GM21390 (cell line): ENCODE data around the gene COL6A5.
"Not testable (repeated sequence)": the region's sequence is repeated elsewhere in the genome, so short reads cannot be mapped to it uniquely, and the experiment has no call there.

ENCODE experiments used
- ATAC-seq: cut with Tn5 transposase; IDR thresholded peaks from one replicate; pipeline ENCODE4 v1.9.1; 2021; ENCODE audit not compliant: unreplicated experiment

The COL6A5 gene

GRCh38 chr3:130345487-130346079, at the start of gene COL6A5:
TSS of gene COL6A5 (plus strand) at chr3:130345672. CDS start at chr3:130373639, 27,967 bp downstream.
- ATAC-seq, result no peak

DNA sequence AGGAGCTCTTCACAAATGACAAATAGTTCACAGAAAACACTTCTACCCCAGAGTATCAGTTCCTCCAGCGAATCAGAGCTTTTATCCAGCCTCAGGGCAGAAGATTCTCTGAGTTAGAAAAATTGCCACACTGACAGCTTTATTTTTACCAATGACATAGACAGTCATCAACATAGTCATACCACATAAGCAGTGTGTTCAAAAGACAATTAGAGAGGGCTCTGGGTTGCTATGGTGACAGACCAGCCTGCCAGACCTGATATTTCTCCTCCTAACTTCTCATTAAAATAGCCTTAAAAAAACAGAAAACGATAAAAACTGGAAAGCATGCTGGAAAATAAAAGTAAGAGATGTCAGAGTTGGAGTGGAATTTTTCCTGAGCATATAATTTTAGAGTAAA, 45.9 kb upstream of the COL6A5 start:
- ATAC-seq, result no peak

DNA sequence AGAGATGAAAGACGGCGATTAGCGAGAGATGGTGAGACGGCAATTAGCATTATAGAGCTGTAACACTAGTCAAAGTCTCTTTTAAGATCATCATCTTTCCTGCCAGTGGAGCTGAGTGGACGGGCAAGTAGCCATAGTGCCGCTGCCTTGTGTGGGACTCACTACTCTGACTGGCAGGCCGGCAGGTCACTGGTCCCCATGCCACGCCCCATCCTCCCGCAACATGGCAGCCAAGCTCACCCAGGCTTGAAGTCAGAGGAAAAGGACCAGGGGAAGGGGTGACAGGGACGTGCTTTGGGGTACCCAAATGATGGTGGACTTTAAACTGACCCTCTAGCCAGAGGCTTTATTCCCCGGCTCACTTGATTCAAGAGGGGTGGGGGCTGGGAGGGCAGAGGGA, 44.6 kb upstream of the COL6A5 start:
- ATAC-seq, result no peak

DNA sequence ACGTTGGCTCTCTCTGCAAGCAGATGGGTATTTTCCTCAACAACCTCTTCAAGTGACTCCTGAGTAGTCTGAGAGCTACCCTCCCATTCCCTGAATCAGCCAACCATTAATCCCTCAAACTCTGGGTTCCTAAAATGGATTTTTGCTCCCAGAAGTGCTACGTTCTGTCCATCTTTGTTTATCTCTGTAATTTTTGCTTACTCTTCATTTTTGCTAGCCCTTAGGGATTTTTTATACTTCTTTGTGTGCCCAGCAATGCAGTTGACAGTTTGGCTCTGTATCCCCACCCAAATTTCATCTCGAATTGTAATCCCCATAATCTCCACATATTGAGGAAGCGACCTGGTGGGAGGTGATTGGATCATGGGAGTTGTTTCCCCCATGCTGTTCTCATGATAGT, 35.4 kb upstream of the COL6A5 start:
- ATAC-seq, result no peak

GRCh38 chr3:130312374-130312773, 33.1 kb upstream of the COL6A5 start:
- ATAC-seq, result no peak

GRCh38 chr3:130316169-130316568, 29.3 kb upstream of the COL6A5 start:
- ATAC-seq, result no peak

DNA sequence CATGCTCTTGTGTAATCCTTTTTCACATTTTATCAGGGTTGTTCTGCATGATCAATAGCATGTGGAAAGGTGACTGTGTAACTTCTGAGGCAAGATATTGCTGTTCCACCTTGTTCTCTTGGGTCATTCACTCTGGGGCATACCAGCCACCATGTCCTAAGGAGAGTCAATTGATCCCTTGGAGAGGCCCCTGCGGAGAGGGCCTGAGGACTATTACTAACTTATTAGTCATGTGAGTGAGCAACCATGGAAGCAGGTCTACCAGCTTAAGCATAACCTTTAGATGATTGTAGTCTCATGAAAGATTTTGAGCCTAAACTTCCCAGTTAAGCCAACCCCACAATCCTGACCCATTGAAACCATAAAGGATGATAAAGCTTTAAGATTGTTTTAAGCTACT, 22.0 kb upstream of the COL6A5 start:
- ATAC-seq, result no peak

GRCh38 chr3:130340766-130341165, 4.7 kb upstream of the COL6A5 start:
- no peak for ATAC-seq

- no peak for ATAC-seq
These were observed 4.1 kb upstream of the COL6A5 start for GRCh38 chr3:130341388-130341787.

- no peak for ATAC-seq
These were observed 3.6 kb upstream of the COL6A5 start for GRCh38 chr3:130341882-130342281.

- ATAC-seq, result no peak
These were observed 2.4 kb upstream of the COL6A5 start for GRCh38 chr3:130342821-130343661.

- not testable (repeated sequence) for ATAC-seq
These were observed 2.8 kb downstream of the COL6A5 start for GRCh38 chr3:130348258-130348657.

- ATAC-seq, result no peak
These were observed 9.0 kb downstream of the COL6A5 start for GRCh38 chr3:130354430-130354829.

- no peak for ATAC-seq
These were observed 28.6 kb downstream of the COL6A5 start for GRCh38 chr3:130374033-130374432.

- no peak for ATAC-seq
These were observed 29.4 kb downstream of the COL6A5 start for GRCh38 chr3:130374908-130375307.

DNA sequence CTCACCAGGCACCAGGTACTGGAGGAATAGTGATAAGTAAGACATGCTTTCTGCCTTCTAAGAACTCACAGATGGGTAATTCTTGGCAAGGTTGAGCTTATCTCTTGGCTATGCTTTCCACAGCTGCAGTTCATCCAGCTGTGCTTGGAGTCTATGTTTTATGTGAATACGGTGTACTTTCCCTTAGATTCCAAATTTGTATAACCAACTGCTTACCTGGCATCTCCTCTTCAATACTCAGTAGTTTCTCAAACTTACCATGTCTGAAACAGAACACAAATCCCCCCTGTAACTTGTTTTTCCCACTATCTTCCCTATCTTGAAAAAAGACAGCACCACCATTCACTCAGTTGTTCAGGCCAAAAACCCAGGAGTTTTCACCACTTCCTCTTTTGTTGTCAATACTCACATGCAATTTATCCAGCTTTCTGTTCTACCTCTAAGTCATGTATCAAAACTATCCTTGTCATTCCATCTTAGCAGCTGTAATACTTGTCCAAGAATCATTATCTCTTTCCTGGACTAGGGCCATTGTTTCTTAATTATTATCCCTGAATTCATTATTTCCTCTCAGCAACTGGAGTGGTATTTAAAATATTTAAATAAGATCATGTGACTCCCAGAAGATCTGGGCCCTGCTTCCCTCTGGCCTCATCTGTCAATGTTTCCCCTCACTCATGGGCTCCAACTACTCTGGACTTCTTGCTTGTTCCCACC, 32.6 kb downstream of the COL6A5 start:
- ATAC-seq, result no peak

DNA sequence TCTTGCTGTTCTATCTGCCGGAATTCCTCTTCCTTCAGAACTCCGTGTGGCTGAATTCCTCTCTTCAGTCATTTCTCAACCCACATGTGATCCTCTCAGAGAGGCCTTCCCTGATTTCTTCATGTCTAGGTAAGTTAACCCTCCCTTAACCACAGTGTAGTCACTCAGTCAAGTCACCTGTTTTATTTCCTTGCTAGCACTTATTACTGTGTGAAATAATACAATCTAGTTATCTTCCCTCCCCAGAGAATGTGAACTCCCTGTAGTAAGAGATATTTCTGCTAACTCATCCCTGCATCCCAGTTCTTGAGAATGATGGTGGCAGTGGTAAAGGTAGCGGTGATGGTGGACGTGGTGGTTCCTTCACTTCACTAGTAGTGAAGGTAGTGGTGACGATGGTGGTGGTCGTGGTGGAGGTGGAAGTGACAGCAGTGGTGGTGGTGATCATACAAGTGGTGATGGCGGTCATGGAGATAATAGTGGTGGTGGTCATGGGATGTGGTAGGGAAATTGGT, 33.3 kb downstream of the COL6A5 start:
- no peak for ATAC-seq

- ATAC-seq, result no peak
These were observed 33.8 kb downstream of the COL6A5 start for GRCh38 chr3:130379274-130379673.

GRCh38 chr3:130380398-130380797, 34.9 kb downstream of the COL6A5 start:
- ATAC-seq, result no peak

DNA sequence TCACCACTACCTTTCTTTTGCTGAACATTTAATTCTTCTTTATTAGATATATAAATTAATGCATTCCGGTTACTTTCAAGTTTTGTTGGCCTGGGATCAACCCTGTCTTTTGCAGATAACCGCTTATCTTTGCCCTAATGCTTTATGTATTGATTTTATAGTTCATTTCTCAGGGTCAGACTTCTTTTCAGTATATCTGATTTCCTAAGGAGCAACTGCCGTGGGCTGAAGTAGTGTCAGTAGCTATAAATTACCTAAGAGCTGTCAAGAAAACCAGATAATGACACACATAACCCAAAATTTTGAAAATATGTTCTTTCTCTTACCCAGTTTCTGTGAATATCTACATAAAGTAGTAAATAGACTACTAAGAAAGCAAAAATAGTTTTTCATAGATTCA, 38.0 kb downstream of the COL6A5 start:
- no peak for ATAC-seq

DNA sequence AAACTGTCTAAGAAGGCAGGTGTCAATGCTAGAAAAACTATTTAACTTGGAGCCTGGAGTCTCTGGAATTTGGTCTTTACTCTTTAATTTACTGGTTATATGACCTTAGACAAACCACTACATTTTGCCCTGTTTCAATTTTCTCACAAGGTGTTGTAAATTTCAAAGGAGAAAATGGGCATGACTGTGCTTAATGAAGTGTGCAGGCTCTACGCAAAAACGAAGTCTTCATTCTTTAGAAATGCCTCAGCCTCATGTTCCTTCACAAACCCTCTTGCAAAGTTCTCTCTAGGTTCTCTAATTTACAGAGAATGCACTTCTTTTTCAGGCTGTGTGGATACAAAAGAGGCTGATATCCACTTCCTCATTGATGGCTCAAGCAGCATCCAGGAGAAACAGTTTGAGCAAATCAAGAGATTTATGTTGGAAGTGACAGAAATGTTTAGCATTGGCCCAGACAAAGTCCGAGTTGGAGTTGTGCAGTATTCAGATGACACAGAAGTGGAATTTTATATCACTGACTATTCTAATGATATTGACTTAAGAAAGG, 39.1 kb downstream of the COL6A5 start:
- no peak for ATAC-seq
